Lung (tissue), 12 donors: Measurements from ENCODE around the gene IMMT. TPM values are rescaled to one million over a fixed set of nuclear protein-coding genes. Genes with fewer than 3 reads are reported as not detected.
"Not testable (repeated sequence)": the region's sequence is repeated elsewhere in the genome, so short reads cannot be mapped to it uniquely, and the experiment has no call there.

ENCODE experiments used
- ATAC-seq: fragments of 200-7000 bp; cut with Tn5 transposase; one replicate; pipeline ENCODE4 v1.9.1; 2020; ENCODE audit warnings: moderate number of reproducible peaks; ENCODE audit not compliant: insufficient read depth, low FRiP score
- DNase-seq, 3 donors: peaks; one replicate each; pipeline ENCODE4 v3.0.0-alpha.2; 2013 to 2017
- H3K27ac ChIP-seq, 2 donors: one replicate each; pipeline ENCODE4 v1.5.1; 2013; ENCODE audit warnings: mild to moderate bottlenecking in 2 of 2, moderate library complexity in 2 of 2, control low read depth in 1 of 2, inconsistent platforms in 1 of 2, low read depth in 1 of 2, low read length in 1 of 2
- H3K27me3 ChIP-seq, 3 donors: one replicate each; pipeline ENCODE4 v1.5.1; 2013; ENCODE audit warnings: low read length in 2 of 3; ENCODE audit not compliant: control insufficient read depth in 3 of 3, insufficient read depth in 3 of 3
- H3K36me3 ChIP-seq, 4 donors: one replicate each; pipeline ENCODE4 v1.5.1; 2013; ENCODE audit warnings: low read length in 4 of 4, mild to moderate bottlenecking in 1 of 4, moderate library complexity in 1 of 4; ENCODE audit not compliant: control insufficient read depth in 4 of 4, insufficient read depth in 4 of 4
- H3K4me1 ChIP-seq, 5 donors: one replicate each; pipeline ENCODE4 v1.5.1; 2013; ENCODE audit warnings: low read length in 5 of 5, mild to moderate bottlenecking in 2 of 5, moderate library complexity in 1 of 5; ENCODE audit not compliant: control insufficient read depth in 5 of 5, insufficient read depth in 5 of 5
- H3K4me3 ChIP-seq: one replicate; pipeline ENCODE4 v1.5.1; 2013; ENCODE audit warnings: mild to moderate bottlenecking, control low read depth, moderate library complexity
- H3K9ac ChIP-seq, 2 donors: one replicate each; pipeline ENCODE4 v1.5.1; 2013; ENCODE audit warnings: low read length in 2 of 2, control low read depth in 1 of 2; ENCODE audit not compliant: insufficient read depth in 1 of 2
- H3K9me3 ChIP-seq, 4 donors: one replicate each; pipeline ENCODE4 v1.5.1; 2013; ENCODE audit warnings: low read length in 3 of 4, mild to moderate bottlenecking in 1 of 4, moderate library complexity in 1 of 4; ENCODE audit not compliant: control insufficient read depth in 4 of 4, insufficient read depth in 3 of 4
- WGBS, 2 donors: extraction: QIAGEN DNeasy Blood & Tissue Kit; methylation state at CpG; one replicate each; pipeline ENCODE4 v1.1.7; 2013; 5-methylcytosine and 5-hydroxymethylcytosine counted together
- polyA plus RNA-seq, 2 donors: library from polyadenylated mRNA; stranded (reverse); fragments of 200-250 nt; gene quantifications; one replicate each; pipeline ENCODE4 v1.2.1, GENCODE V29; 2013
- total RNA-seq, 2 donors: library from RNA; depleted of rRNA in 1 of 2; stranded (reverse); fragments of >200 nt in 1 of 2; gene quantifications; one replicate each; pipeline ENCODE4 v1.2.1, GENCODE V29; 2014 to 2021
- TF ChIP-seq, protein P1 (sequence below): IDR thresholded peaks from 2 replicates; pipeline ENCODE4 v1.5.1; 2012; ENCODE audit warnings: mild to moderate bottlenecking; ENCODE audit errors: control extremely low read depth, extremely low read depth
- donor health status: control.
- donor health status: control.
- donor health status: Bipolar disorder and iron deficiency.
- donor health status: healthy.
- donor health status: DM: yes; HTN: yes; CAD: no.

The IMMT gene
- total and polyA plus RNA-seq, 4 donors, result 22.8 to 63.4 (median 48.2) TPM

GRCh38 chr2:86229221-86229620 is 34.0 kb upstream of the IMMT start:
- Histone ChIP-seq H3K4me3 (no peak overlapping the region), H3K4me1 (peaks cover 3 to 15% (median 4%) of the 10 kb centered on the region in 5 donors), H3K27me3 (no peaks in the 10 kb centered on the region), H3K9ac (no peak overlapping the region), H3K36me3 (no peaks in the 10 kb centered on the region), H3K9me3 (no peaks in the 10 kb centered on the region), H3K27ac (no peak overlapping the region)
- WGBS, 2 donors, result 46 to 65% methylated on average over 4 of the region's 4 CpGs
- TF ChIP-seq, protein P1, sequence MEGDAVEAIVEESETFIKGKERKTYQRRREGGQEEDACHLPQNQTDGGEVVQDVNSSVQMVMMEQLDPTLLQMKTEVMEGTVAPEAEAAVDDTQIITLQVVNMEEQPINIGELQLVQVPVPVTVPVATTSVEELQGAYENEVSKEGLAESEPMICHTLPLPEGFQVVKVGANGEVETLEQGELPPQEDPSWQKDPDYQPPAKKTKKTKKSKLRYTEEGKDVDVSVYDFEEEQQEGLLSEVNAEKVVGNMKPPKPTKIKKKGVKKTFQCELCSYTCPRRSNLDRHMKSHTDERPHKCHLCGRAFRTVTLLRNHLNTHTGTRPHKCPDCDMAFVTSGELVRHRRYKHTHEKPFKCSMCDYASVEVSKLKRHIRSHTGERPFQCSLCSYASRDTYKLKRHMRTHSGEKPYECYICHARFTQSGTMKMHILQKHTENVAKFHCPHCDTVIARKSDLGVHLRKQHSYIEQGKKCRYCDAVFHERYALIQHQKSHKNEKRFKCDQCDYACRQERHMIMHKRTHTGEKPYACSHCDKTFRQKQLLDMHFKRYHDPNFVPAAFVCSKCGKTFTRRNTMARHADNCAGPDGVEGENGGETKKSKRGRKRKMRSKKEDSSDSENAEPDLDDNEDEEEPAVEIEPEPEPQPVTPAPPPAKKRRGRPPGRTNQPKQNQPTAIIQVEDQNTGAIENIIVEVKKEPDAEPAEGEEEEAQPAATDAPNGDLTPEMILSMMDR, result no peak
- ATAC-seq (no peak), DNase-seq (no peak)

DNA sequence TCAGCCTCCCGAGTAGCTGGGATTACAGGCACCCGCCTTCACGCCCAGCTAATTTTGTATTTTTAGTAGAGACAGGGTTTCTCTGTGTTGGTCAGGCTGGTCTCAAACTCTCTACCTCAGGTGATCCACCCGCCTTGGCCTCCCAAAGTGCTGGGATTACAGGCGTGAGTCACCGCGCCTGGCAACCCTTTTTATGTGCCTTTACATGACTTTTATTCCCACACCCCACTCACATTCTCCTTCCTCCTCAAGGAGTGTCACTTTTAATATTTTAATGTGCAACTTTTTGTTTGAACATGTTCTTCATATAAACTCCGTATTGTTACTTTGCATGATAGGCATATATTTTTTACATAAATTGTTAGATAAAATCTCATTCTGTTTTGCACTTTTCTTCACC is 33.3 kb upstream of the IMMT start:
- not testable (repeated sequence) for H3K27me3 ChIP-seq, H3K4me3 ChIP-seq, H3K9me3 ChIP-seq, ATAC-seq, DNase-seq, H3K27ac ChIP-seq, H3K9ac ChIP-seq, H3K36me3 ChIP-seq
- WGBS, 2 donors, result 92 to 95% methylated on average over 8 of the region's 8 CpGs
- peaks cover 3 to 13% (median 7%) of the 10 kb centered on the region in 5 donors for H3K4me1 ChIP-seq

DNA sequence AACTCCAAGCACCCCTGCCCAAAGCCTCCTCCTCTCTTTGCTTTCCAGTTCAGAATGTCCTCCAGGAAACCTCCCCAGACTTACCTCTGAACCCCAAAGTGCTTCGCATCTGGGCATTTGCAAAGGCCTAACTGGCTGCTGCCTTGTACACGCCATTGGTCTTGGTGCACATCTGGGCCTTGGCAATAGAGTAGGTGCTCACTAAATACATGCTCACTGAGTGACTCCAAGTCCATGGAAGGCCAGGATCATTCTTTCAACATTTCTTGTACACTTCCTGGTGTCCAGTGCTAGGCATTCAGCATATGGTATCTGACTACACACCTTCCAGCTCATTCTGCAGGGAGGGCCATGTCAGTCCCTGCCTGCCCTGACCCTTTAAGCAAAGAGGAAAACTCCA is 32.4 kb upstream of the IMMT start:
- H3K4me3 ChIP-seq, result no peak overlapping the region
- H3K36me3 ChIP-seq, result no peaks in the 10 kb centered on the region
- H3K9ac ChIP-seq, result no peak overlapping the region
- peaks cover 5 to 21% (median 12%) of the 10 kb centered on the region in 5 donors for H3K4me1 ChIP-seq
- no peak overlapping the region for H3K27ac ChIP-seq
- DNase-seq, result no peak
- H3K9me3 ChIP-seq, result no peaks in the 10 kb centered on the region
- no peak for ATAC-seq
- no peaks in the 10 kb centered on the region for H3K27me3 ChIP-seq
- TF ChIP-seq, protein P1, result no peak
- 93 to 97% methylated on average over 2 of the region's 2 CpGs for WGBS, 2 donors

DNA sequence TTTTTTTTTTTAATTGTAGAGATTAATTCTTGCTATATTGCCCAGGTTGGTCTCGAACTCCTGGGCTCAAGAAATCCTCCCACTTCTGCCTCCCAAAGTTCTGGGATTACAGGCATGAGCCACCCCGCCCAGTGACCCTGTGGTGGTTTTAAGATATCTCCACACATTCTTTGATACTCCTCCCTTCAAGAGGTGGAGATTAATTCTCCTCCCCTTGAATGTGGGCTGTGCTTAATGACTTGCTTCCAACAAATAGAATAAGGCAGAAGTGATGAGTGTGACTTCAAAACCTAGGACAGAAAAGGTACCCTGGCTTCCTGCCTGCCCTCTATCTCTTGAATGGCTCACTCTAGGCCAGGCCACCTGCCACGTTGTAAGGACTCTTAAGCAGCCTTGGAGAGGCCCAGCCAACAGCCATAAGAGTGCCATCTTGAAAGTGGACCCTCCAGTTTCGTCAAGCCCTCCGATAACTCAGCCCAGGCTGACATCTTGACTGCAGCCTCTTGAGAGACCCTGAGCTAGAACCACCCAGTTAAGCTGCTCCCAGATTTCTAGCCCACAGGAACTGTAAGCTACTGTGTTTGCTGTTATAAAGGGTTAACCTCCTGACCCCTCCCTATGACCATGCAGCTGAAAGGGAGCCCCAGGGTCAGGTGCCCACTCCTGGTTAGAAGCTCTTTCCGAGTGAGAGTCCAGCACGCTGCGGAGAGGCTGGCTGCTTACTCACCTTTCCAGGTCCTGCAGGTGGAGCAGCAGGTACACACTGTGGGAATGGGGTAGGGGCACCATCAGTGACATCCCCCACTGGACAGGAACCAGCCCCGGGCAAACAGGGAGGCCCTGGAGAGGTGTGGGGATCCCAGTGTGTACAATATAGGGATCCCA is 31.6 kb upstream of the IMMT start:
- no peaks in the 10 kb centered on the region for H3K9me3 ChIP-seq
- H3K27ac ChIP-seq, result no peak overlapping the region
- H3K4me3 ChIP-seq, result no peak overlapping the region
- TF ChIP-seq, protein P1, result no peak
- 78 to 86% methylated on average over 9 of the region's 9 CpGs for WGBS, 2 donors
- peaks cover 9 to 27% (median 15%) of the 10 kb centered on the region in 5 donors for H3K4me1 ChIP-seq
- no peak overlapping the region for H3K9ac ChIP-seq
- ATAC-seq (no peak), DNase-seq (no peak)
- H3K27me3 ChIP-seq, result no peaks in the 10 kb centered on the region
- H3K36me3 ChIP-seq, result no peaks in the 10 kb centered on the region
